ENCODE data around the gene UBE2L6.

The UBE2L6 gene

DNA sequence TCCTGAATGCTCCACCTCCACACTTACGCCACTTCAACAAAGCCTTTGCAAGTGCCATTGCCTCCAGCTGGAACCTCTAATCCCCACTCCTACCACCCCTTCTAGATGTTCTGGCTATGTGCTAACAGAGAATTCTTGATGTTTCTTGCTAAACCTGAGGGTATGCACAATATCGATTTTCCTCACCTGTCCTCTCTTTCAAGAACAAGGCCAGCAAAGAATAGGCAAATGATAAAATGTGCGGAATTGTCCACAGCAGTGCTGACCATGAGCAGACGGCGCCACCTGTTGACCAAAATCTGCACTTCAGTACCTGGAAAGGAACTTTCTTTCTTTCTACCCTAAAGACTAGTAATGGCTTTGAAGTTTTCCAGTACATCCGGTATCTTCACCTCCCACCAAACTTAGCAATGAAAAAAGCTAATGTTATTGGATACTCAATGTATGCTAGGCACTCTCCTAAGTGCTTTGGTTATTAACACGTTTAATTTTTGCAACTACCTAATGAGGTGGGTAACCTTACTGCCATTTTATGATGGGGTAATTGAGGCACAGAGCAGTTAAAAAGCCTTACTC is 40.3 kb downstream of the UBE2L6 start:
- peak in 1 of 2 experiments; percentile 18 for DNase-seq

DNA sequence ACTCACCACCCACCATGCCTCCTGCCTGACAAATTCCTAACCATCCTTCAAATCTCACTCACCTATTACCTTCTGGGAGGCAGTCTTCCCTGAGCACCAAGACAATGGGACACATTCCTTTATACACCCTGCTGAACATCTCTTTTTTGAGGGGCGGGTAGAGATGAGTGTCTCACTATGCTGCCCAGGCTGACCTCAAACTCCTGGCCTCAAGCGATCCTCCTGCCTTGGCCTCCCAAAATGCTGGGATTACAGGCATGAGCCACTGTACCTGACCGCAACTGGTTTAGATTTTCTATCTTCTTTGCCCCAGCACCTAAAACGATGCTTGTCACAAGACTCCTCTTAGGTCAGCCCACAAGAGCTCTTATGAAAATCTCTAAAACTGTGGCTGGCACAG is 44.1 kb downstream of the UBE2L6 start:
- no peak for DNase-seq

DNA sequence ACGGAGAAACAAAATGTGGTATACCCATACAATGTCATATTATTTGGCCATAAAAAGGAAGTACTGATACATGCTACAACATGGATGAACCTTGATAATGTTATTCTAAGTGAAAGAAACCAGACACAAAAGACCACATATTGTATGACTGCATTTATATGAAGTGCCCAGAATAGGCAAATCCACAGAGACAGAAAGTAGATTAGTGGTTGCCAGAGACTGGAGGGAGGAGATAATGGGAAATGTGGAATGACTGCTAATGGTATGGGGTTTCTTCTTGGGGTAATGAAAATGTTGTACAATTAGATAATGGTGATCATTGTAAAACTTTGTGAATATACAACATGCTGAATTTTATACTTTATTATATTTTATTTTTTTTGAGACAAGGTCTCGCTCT is 46.4 kb downstream of the UBE2L6 start:
- DNase-seq, result no peak

DNA sequence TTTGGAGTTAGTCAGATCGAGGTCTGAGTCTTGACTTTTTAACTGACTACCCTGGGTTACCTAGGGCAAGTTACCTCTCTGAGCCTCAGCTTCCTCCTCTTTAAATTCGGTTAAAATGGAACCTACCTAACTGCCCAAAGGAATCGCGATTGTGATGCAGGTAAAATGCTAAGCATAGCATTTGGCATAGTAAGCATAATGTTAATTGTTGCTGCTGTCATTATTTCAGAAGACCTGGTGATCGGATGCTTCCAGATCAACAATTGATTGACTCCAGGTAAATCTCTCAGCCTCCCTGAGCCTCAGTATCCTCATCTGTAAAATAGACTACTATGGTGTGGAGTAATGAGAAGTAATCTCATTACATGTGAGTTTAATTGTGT is 51.4 kb downstream of the UBE2L6 start:
- no peak for DNase-seq

DNA sequence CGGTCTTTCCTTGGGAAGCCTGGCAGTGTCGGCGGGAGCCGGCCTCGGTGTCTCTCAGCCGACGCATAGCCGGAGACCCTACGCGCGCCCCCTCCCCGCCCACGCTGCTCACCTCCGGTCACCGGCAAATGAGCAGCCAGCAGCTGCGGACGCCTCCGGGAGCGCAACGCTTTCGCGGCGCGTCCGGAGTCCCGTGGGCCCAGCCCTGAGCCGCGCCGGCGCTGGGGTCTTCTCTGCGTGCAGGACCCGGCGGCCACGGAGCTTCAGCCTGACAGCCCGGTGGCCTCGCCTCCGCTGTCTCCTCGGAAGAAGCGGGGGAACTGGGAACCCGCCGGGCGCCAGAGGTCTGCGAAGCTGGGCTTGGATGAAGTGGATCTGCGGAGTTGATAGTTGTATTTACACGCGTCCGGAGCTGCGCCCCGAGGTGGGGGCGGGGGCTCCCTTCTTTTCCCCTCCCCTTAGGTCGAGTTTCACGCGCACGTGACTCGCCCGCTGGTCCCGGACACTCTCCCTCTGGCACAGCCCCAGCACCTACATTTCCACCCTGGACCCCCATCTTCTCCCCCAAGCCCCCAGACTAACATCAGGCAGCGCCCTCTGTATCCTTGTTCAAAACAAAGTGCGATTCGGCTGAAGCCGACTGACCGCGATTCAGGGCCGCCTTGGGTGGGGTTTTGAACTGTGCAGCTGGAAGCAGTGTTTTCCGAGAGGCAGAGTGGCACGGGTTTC is 52.0 kb downstream of the UBE2L6 start, which contains the start of gene SLC43A1:
TSS of gene SLC43A1 (minus strand) at position 371 of the 729 bp plus-strand sequence. CDS start 1,591 bp downstream, outside the sequence.
- no peak for DNase-seq

DNA sequence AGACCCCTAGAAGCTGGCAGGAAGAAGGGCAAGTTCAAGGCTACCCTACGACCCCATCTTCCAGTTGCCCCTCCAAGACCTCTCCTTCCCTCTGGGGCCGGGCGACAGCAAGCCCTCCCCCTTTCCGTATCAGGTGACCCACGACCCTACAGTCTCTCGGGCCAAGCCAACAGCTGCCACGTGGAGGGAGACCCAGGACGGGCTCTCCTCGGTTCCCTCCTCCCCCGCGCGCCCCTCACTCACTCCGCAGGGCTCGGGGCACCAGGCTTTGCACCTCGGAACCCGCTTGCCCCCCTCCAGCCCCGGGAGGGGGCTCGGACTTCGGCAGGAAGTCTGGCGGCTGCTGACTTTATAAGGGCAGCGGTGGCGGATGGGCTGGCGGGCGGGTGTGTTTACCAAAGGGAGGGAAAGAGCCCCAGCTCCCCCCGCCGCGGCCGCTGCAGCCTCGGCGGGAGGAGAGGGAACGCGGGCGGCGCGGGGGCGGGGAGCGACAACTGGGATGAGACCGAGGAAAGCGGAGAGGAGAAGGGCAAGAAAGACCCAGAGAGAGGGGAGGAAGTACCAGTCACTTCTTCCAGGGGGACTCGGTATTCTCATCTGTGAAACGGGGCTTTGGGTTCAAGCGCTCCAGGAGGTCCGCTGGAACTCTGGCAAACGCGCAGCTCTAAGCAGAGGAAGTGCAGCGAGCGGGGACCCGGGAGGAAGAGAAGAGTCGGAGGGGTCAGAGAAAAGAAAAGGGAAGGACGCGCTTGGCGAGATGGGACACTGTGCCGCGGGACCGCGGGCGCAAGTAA is 52.7 kb downstream of the UBE2L6 start:
- no peak for DNase-seq

DNA sequence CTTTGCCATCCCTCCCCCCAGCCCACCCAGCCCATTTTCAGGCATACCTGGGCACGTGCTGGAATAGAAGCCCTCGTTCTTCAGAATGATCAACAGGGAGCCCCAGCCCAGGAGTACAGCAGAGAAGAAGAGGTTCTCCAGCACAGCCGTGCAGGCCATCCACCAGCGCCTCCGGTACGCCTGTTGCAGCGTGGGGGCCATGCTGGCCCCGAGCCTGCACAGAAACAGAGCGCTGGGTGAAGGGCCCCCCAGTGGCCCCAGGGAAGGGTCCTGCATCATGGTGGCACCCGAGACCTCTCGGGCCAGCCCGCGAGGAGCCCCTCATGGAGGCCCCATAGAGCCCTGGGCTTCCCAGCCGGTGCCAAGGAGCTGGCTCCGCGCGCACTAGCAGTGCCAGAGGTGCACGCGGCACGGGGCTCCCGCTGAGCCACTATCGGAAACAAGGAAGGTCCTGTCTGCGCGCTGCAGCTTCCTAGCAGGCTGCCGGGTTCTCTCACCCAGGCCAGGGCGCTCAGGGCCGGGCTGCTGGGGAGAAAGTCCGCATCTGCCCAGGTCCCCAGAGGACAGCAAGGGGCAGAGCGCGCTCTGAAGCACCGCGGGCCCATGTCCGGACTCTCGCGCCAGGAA is 53.4 kb downstream of the UBE2L6 start:
- no peak for DNase-seq

DNA sequence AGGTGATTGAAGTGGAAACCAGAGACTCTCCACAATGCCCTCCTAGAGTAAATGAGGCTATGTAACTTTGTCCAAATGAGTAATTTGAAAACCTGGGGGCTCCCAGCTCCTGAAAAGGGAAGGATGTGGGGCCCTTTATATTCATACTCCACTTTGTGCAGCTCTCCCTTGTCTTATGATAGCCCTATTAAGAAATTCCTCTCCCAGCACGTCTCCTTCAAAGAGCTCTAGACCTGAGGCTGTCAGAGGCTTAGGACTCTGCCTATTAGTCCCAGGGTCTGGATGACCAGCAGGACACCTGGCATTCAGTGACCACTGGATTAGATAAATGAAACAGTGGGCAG is 54.0 kb downstream of the UBE2L6 start:
- DNase-seq, result no peak

DNA sequence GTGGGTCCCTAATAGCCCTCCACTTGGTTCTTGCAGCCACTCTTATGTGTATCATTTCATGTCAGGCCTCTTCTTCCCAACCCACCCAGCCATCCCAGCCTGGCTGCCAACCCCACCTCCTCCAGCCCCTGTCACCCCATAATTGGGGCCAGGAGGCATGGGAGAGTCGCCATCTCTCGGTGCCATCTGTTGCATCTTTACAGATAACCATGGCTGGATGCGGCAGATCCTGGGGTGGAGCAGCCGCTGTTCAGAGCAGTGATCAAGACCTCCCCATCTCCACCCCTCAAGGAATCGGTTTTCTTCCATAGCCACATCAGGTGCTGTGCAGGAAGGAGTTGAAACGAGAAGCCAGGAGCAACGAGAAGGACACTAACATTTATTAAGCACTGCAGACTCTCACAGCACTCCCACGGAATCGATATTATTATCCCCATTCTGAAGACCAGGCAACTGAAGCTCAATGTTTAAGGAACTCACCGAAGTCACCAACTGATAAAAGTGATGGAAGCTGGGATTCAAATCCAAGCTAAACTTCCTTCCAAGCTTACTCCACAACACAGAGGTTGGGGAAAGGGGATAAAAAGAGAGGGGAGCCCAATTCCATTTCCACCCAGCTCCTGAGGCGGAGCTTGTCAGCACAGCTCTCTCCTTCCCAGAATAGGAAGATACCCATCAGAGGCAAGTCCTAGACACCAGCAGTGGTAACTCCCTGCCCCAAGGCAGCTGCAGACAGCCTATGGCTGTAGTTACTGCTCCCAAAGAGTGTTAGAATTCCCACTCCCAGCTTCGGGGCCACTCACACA is 54.6 kb downstream of the UBE2L6 start:
- DNase-seq, result no peak

DNA sequence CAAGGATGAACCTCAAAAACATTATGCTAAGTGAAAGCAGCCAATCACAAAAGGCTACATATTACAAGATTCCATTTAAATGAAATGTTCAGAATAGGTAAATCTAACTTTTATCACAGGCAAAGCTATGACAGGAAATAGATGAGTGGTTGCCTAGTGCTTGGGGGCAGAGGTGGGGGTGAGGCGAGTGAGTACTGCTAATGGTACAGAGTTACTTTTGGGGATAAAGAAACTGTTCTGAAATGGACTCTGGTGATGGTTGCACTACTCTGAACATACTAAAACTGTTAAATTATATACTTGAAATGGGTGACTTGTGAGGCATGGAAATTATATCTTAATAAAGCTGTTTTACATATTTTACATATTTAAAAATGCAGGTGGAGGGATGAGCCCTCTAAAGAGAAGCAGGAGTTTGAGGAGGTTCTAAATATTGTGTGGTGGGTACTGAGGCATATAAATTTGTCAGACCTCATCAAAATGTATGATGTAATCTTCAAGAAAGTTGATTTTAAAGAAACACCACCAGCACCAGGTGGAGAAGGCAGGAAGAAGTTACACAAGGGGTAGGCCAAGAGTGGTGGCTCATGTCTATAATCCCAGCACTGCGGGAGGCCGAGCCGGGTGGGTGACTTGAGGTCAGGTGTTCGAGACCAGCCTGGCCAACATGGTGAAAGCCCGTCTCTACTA is 55.6 kb downstream of the UBE2L6 start:
- no peak for DNase-seq

DNA sequence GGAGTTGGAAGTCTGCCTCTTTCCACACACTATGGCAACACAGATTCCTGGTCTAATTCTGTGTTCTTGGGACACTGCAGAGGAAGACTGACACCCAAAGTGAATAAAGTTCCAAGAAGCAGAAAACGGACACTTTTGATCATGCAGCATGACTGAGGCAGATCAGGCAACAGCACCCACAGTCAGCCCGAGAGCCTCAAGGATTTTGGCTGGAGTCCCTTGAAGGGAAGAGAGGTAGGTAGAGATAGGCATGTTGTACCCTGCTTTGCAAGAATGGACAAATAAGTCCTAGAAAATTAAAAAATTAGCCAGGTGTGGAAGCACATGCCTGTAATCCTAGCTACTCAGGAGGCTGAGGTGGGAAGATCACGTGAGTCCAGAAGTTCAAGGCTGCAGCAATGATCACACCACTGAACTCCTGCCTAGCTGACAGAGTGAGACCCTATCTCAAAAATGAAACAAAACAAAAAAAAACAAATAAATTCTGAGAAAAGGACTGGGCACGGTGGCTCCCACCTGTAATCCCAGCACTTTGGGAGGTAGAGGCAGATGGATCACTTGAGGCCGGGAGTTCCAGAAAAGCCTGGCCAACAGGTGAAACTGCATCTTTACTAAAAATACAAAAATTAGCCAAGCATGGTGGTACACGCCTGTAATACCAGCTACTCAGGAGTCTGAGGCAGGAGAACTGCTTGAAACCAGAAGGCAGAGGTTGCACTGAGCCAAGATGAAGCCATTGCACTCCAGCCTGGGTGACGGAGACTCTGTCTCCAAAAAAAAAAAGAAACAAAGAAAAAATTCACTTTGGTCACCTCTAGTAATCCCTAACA is 58.9 kb downstream of the UBE2L6 start:
- DNase-seq, result no peak

DNA sequence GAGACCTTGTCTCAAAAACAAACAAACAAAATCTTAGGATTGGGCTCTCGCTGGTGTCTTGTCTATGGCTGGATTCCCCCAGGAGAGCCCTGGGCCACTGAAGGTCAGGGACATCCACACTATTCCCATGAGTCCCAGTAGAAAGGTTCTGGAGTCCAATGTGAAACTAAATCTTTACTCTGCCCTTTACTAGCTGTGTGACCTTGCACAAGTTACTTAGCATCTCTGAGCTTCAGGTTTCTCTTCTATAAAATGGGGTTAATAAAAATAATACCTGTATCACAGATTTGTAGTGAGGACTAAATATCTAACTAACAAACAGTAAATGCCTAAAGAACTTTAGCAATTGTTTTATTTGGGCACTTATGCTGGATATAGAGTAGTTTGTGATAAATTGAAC is 61.0 kb downstream of the UBE2L6 start:
- no peak for DNase-seq

DNA sequence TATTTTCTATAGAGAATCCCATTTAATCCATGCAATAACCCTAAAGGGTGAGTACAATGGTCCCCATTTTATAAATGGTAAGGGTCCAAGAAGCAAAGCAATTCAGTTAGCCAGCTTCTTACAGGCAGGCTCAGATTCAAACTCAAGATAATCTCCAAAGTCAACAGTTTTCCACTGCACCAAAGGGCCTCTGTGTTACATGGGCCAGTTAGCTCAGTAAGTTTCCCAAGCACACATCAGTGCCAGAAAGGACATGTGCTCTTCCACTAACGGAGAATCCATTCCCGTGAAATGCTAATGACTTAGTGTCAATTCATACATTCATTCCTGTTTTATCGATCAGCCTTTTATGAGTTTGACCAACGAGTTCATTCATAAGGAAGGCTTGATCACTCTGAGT is 63.0 kb downstream of the UBE2L6 start:
- DNase-seq, result no peak

DNA sequence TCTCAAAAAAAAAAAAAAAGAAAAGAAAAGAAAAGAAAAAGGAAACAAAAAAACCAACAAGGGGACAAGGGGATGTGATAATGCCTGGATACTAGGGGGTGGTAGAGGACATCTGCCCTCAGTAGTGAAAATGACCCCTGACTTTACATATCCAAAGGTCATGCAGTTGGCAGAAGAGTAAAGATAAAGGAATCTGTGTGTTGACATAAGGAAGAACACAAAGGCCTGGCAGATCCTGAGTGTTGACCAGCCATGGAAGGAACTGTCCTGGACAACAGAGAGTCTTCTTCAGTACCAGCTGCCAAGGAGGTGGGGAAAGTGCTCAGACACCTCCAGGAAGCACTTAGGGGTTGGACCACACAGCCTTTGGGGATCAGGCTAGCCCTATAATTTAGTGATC is 64.6 kb downstream of the UBE2L6 start:
- no peak for DNase-seq

DNA sequence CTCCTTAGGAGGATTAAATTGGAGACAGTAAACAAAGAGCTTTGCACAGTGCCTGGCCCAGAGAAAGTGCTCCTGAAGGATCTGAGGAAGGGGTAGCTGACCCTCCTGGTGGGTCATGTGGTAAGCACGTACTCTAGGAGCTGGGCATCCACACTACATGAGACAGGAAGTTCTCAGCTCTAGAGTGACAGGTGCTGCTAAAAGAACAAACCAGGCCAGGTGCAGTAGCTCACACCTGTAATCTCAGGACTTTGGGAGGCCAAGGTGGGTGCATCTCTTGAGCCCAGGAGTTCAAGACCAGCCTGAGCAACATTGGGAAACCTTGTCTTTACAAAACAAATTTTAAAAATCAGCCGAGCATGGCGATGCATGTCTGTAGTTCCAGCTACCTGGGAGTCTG is 65.1 kb downstream of the UBE2L6 start:
- no peak for DNase-seq

DNA sequence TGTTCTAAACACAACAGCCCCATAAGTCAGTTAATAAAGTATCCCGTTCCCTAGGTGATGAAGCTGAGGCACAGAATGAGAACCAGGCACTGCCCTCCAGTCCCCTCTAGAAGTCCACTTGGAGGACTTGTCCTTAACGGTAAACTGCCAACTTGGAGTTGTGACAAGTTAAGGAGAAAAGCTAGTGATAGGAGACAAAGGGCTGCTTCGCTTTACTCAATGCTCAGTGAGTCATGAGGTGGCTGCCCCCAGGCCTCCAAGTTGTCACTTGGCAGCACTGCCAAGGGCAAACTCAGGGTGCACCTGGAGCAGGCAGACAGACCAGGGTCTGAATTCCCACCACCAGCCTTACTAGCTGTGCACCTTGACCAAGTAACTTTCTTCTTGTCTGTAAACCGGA is 65.5 kb downstream of the UBE2L6 start:
- DNase-seq, result no peak
